GM21367 (cell line): ENCODE measurements around the gene CITED4.

Source experiments
- ATAC-seq: cut with Tn5 transposase; IDR thresholded peaks from one replicate; pipeline ENCODE4 v1.9.1; 2021; ENCODE audit not compliant: unreplicated experiment

CITED4 gene

DNA sequence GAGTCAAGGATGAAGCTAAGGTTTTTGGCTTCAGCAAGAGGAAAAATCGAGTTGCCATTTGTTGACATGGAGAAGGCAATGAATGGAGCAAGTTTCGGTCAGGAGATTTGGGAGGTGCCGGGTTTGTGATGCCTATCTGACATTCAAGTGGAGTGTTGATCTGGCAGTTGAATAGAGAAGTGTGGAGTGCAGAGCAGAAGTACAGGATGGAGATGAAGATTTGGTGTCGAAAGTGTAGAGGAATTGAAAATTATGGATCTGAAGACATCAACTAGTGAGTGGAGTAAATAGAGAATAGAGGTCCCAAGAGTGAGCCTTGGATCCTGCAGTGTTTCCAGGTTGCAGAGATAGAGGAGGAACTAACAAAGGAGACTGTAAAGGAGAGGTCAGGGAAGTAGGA, 25.9 kb downstream of the CITED4 start:
- no peak for ATAC-seq

DNA sequence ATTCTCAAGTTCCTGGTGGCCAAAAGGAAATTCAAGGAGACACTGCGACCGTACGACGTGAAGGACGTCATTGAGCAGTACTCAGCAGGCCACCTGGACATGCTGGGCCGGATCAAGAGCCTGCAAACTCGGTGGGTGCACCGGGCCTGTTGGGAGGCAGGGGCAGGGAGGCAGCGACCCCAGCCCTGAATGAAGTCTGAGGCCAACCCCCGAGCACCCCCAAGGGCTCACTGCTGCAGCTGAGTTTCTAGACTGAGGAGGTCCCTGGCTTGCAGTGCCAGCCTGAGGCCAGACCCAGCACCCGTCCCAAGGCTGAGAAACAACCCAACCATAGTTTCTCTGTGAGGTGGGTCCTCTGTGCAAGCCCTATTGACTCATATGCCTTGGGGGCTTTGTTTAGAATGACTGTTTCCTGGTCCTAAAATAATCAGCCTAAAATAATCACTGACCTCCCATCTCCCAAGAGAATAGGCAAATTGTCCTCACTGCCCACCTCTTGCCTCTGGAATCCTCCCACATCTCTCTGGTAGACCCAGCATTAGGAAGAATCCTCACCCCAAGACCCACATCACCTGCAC, 27.1 kb downstream of the CITED4 start:
- no peak for ATAC-seq

DNA sequence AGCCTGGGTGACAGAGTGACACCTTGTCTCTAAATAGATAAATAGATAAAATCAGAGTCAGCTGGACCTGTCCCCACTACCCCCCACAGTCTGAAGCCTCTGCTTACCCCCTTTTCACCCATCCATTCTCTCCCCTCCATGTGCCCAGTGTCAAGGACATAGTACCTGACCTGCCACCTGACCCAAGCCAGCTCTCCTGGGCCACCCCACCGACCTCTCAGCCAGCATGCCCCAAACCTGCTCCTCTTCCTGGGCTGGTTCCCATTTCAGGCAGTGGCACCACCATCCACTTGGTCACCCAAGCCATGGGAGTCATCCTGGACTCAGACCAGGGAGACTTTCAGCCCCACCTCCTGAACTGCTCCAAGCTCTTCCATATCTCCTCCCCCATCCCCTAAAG, 28.2 kb downstream of the CITED4 start:
- no peak for ATAC-seq

DNA sequence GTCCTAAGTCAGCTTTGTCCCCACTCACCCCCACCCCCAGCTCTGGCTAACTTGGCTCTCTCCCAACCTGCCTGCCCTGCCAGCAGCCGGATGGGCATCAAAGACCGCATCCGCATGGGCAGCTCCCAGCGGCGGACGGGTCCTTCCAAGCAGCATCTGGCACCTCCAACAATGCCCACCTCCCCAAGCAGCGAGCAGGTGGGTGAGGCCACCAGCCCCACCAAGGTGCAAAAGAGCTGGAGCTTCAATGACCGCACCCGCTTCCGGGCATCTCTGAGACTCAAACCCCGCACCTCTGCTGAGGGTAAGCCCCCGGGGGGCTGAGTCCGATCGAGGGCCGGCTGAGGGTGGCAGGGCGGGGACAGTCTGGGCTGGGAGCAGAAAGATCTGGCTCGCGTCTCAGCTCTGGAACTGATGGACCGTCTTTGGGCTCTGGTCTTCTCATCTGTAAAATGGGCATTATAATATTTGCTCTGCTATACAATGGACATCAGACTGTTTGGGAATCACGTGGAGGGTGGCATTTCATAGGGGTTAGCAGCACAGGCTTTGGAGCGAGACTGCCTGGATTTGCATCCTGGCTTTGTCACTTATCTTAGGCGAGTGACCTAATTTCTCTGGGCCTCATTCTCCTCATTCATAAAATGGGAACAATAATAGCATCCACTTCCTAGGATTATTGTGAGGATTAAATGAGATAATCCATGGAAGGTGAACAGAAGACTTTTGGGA, 31.0 kb downstream of the CITED4 start:
- ATAC-seq, result no peak

DNA sequence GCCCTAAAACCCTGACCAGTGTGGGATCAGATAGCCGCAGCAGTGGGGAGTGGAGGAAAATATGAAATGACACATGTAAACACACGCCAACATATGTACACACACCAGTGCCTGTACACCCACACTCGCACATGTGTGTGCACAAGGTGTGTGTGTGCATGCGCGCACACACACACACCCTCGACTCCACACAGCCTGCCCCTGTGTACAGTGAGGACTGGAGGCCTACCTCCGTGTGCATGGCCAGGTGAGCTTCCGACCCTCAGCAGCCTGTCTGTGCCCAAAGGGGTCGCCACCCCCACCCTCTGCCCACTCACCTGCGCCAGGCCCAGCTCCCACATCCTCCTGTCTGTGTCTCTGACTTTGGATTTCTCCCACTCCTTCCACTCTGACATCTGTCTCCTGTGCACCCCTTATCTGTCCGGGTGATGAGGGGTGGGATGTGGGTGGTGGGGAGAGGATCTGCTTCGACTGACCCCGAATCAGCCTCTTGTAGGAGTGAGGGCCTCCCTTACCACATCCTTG, 31.7 kb downstream of the CITED4 start:
- ATAC-seq, result no peak

DNA sequence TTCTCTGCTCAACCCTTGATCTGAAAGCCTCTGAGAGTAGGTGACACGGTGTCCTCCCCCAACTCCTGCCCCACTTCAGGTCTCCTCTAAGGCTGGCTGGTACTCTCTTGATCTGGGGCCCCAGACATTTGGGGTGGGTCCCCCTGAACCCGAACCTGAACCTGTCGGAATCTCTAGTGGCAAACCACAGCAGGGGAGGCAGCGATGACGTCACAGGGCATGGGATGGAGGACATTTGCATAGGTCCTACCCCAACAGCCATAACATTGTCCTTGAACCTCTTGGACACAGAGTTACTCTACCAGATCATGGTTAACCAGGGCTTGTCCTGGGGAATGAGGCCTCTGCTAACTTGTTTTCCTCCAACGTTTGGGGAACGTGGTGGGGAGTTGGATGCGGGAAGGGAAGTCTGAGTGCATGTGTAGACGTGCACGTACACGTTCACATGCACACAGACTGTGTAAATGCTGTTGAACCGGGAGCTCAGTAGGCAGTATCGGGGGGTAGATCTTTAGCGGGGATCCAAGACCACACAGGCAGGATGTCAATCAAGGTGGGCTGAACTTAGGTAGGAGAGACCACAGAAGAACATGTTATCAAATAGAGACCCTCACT, 32.4 kb downstream of the CITED4 start:
- ATAC-seq, result no peak

DNA sequence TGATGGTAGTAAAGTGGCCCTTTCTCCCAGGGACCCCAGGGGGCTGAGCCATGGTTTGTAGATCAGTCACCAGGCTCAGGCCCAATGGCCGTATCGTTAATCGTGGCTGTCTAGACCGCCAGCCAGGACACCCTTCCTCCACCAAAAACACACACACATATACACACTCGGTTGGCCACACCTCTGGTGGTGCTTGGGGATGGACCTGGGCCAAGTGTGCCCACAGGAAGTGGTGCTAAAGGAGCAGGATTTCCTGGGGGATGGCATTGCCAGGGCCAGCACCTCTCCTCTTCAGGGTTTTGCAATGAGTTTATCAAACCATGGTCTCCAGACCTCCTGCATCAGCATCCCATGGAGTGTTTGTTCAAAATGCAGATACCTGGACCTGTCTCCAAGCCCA, 36.2 kb downstream of the CITED4 start:
- ATAC-seq, result no peak

DNA sequence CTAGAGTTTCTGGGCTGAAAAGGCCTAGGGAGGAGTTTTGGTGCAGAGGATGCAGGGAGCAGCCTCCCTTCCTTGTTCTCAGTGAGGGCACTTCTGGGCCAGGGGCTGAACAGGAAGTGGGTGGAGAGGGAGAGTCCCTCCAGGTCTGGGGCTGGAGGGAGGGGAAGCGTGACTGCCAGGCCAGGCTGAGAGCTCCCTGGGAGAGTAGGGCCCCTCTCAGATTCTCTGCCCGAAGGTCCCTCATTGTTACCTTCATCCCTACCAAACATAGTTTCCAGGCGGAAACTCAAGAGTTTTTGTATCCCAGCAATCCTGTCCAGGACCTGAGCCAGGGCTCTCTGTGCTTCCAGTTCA, 36.8 kb downstream of the CITED4 start:
- ATAC-seq, result no peak

DNA sequence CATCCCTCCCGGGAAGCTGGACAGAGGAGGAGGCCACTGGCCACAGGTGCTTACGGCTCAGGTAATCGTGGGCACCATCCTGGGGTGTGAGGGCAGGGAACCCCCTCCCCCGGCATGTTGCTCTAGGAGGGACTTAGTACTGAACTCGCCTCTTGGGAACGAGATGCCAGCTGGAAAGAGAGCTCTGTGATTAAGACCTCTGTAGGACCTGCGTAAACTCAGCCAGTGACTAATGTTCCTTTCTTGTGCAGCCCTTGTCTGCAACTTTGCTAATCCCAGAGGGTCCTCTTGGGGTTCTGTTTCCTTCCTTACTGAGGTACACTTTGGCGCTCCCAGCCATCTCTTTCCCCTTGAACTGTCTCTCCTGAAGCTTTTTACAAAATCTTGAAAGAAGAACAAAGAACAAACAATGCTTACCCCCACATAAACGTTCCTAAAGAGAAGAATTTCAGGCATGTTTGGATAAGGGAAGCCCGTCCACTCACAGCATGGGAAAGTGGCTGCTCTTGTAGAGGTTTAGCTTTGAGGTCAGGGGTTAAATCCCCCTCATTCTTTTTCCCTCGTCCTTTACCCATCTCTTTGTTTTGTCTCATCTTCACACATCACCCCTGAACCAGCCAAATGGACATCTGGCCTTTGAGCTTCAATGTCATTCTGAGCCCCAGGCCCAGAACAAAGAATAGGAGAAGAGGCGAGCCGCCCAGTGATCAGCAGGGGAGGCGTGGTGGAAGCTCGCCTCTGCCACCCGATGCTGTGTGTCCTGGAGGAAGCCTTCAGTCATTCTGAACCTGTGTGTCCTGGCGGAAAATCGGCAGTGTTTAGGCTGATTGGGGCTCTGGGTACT, 37.4 kb downstream of the CITED4 start:
- no peak for ATAC-seq

DNA sequence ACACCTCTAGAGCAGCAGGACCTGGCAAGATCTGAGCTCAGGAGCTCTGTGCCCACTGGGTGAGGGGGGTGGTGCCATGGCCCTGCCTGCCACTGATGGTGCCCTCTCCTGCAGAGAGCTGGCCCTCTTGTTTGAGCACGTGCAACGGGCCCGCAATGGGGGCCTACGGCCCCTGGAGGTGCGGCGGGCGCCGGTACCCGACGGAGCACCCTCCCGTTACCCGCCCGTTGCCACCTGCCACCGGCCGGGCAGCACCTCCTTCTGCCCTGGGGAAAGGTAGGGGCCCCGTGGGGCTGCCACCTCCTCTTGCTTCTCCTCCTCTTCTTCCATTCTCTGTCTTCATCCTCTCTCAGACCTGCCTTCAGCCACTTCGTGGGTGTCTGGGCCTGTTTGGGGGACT, 38.2 kb downstream of the CITED4 start:
- no peak for ATAC-seq

DNA sequence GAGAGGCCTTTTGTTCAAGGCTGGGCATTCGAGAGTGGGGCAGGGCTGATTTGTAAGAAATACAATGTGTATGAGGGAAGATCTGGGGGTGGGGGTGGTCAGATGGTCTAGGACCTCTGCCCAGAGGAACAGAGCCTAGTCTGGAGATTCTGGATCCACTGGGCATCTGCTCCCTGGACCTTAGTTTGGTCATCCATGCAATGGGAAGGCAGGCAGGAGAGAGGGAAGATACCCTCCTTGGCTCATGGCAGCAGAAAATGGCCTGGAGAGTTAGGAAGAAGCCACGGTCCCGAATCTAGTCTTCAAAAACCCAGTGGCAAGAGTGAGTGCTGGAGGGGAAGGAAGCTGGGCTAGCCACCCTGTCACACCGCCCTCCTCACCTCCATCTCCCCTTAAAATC, 38.8 kb downstream of the CITED4 start:
- ATAC-seq, result no peak

DNA sequence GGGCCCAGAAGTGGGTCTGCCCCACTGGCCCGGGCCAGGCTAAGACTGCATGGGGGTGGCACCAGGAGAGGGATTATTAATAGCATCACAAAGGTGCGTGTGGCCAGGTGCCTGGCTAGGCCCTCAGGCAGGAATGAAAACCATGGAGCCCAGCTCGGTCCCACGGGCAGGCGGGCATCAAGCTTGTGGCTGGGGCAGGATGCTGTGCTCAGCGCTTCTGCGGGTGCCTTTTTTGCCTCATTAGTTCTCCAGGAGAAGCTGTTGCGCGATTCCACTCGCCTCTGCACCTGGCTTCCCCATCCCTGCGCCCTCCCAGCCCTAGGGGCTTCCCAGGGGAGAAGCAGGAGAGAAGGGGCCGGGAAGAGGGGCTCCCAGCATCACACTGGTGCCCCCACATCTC, 39.3 kb downstream of the CITED4 start:
- ATAC-seq, result no peak

DNA sequence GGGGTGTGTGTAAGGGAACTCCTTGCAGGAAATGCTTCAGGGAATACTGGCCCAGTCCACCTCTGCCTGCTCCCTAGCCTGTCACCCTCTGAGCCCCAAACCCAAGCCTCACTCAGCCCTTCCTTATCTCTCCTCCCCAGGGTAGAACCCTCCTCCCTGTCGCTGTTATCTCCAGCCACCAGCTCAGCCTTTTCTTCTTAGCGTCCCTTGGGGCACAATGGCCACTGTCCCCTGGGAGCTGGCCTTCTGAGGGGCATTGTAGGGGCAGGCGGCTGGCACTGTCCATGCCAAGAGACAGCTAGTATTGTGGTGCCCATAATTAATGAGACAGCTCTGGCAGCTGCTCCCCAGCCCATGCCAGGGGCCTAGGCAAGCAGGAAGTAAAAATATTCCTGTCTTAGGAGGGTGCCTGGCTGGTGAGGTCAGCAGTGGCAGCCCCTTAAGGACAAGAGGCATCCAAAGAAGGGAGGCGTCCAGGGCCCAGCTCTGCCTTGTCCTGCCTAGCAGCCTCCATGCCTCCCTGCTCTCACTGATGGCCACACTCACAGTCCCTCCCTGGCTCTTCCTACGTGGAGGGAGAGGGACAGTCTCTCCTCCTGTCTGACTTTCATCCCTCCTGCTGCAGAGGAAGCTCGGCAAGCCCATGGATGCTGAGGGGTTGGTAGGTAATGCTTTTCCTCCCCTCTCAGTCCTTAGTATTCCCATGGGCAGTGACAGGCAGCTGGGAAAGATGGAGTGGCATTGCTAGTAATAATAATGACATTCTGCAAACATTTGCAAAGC, 41.1 kb downstream of the CITED4 start:
- ATAC-seq, result no peak

DNA sequence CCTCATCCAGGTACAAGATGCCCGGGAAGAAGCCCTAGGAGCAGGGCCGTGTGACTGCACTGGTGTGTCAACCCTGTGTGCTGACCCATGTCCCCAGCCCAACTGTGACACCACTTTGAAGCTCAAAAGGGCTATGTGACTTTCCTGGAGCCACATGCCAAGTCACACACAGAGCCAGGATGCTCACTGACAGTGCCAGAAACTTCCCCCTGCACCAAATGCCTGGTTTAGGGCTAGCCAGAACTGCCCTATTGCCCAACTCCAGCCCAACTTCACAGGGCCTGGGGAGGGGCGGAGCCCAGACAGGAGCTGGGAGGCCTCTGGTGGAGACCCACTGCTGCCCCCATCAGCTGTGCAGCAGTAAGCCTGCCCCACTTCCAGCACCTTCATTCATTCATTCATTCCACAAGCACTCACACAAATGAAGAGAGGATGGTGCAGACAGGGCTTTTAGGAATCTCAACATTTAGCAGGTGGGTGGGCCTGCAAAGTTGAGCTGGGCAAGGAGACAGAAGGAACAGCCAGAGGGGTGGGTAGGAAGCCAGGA, 41.8 kb downstream of the CITED4 start:
- ATAC-seq, result no peak

DNA sequence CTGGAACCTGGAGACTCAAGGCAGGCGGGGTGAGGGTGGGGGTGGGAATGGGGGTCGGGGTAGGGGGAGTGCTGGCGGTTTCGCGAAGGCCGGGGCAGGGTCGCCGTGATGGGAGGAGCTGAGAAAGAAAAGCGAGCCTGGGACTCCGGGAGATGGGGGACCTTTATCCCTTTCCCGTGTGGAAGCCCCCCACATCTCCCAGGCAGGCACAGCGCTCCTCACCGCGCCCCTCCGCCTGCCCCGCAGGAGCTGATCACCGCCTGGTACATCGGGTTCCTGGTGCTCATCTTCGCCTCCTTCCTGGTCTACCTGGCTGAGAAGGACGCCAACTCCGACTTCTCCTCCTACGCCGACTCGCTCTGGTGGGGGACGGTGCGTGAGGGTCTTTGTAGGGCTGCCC, 43.1 kb downstream of the CITED4 start:
- no peak for ATAC-seq

DNA sequence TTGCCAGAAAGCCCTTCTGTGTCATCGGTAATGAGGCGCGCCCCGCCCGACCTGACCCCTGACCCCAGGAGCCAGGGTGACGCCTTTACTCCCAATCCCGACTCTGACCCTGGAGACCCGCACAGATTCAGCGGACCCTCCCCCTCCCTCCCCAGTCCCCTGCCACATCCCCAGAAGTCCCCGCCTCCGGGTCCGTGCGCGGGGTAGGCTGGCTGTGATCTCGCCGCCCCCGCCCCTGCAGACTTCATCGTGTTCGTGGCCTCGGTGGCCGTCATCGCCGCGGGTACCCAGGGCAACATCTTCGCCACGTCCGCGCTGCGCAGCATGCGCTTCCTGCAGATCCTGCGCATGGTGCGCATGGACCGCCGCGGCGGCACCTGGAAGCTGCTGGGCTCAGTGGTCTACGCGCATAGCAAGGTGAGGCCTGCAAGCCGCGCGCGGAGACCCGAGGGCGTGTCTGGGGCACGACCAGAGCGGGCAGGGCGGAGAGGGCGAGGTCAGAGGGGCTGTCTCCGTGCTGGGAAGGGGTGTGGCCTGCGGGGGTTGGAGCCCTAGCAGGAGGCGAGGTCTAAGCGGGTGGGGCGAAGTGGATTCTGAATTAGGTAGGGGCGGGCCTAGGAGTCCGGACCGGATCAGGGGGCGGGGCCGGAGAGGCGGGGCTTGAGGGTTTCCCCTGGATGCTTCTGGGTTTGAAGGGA, 43.8 kb downstream of the CITED4 start:
- ATAC-seq, result no peak

DNA sequence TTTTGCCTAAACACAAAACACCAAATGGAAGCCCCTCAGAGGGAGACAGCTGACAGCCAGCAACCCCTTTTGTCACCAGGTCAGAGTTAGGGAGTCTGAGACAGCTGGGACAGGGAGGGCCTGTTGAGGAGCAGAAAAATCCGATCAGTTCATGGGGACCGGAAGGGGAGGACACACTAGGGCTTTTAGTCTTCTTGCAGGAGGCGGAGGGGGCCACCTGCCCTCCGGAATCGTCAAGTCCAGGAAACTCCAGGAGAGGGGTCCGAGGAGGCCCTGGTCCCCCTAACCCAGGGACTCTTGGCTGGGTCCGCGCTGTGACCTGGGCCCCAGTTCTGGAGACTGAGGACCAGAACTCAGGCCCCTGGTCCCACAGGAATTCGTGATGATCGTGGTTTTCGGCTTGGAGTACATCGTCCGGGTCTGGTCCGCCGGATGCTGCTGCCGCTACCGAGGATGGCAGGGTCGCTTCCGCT, 44.3 kb downstream of the CITED4 start:
- no peak for ATAC-seq

DNA sequence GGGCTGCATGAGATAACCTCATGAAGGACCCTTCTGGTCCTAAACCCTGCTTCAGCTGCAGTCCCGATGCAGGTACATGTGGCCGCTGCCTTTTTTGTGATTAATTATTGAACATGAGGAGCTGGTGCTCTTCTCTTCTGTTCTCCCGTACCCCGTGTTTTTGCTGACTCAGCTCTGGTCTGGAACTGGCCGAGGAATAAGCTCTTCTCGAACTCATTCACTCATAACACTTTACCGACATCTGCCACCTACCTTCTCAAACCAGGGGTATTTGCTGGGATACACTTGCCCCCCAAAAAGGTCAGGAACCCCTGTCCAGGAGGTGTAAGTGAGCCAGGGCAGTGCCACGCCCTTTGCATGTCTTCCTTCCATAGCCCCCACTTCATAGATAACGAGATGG, 46.7 kb downstream of the CITED4 start:
- ATAC-seq, result no peak
